GM11168 (cell line): Measurements from ENCODE around the gene TRPC4.

Experiments
- in situ Hi-C: fragments of 300-500 bp; cut with MboI; formaldehyde crosslinking; loops from one replicate; pipeline ENCODE4 v1.12.0; 2022; ENCODE audit warnings: low sequenced_read_pairs; ENCODE audit not compliant: unreplicated experiment

Gene TRPC4

DNA sequence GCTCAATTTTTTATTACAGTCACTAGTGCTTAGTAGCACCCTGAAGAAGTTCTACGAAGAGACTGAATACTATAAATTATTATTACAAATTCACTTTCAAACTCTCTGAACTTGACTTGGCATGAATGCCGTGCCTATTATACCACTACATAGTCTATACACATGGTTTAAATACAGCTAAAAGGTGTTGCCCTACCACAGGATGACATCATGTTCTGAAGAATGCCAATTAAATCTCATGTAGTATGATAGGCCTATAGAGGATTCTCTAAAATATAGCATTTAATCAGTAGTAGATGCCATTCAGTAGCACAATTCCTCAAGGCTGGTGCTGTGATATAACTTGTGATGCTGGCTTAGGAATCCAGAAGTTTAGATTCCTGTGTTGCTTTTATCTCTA is 254.3 kb downstream of the TRPC4 start:
- in situ Hi-C loops: no loop called here

GRCh38 chr13:37613638-37614037 is 255.9 kb downstream of the TRPC4 start:
- in situ Hi-C loops: no loop called here

DNA sequence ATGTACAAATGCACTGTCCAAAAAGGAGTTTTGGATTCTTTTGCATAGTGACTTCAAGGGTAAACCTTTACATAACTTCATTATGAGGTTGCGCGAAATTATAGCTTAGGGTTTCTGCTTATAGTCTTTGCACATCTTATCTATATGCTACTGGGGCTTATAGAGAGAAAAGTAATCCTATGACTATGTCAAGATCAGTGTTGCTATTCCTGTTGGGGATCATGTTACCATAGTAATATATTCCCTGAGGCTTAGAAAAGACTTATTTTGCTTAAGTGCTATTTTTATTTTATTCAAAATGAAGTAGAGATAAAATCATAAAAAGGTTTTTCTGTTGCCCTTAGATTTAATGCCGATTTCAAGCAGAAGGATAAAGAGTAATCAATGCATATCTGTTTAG is 256.3 kb downstream of the TRPC4 start:
- in situ Hi-C loops: no loop called here

GRCh38 chr13:37608750-37609339 is 260.7 kb downstream of the TRPC4 start:
- in situ Hi-C loops: no loop called here

GRCh38 chr13:37602733-37603381 is 266.7 kb downstream of the TRPC4 start:
- in situ Hi-C loops: no loop called here

GRCh38 chr13:37601648-37602440 is 267.7 kb downstream of the TRPC4 start:
- in situ Hi-C loops: no loop called here

DNA sequence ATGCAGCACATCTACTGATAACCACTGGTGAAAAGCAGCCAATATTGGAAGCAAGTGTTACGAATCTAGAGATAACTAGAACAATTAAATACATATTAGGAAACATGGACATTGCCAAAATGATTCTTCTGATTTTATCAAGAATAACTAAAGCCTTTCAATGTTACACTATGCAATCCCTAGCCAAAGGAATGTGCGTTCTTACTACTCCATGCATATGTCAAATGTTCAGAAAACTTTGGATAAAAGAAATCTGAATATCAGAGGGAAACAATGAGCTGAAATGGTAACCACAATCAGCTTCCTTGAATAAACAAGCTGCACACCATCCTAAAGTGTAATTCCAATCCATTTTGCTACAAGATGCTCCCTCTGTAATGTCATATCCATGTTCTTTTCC is 270.1 kb downstream of the TRPC4 start:
- in situ Hi-C loops: loop anchor here (25.0 kb wide), 1 partner anchor 487 kb away; the partner anchor contains the start of gene CSNK1A1L

- in situ Hi-C loops: loop anchor here (25.0 kb wide), 1 partner anchor 486 kb away; the partner anchor contains the start of gene CSNK1A1L
Measured at GRCh38 chr13:37598597-37598996, 271.0 kb downstream of the TRPC4 start, which contains the start of gene POSTN. POSTN (minus strand) TSS chr13:37598768; CDS start chr13:37598726, 42 bp downstream.

DNA sequence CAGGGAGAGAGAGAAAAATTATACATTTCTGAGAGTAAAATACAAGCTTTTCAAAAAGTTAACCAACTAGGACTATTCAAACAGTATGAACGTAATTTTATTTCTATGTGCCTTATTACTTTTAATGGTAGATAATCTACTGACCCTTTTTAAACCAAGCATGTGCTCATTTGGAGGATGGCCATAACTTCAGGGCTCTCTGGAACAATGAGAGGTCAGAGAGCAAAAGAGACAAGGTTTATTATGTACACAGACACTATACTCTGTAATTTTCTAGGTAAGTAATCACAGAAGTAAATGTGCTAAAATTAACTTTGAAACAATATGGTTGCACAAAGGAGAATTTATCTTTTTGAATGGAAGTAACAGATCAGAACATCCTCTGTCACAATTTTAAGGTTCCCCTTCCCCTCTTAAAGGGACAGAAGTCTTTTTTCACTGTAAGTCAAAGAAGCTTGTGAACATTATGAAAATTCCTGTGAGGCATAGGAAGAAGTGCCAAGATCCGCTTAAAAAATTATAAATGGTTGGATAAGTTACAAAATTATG is 272.0 kb downstream of the TRPC4 start:
- in situ Hi-C loops: loop anchor here (25.0 kb wide), 1 partner anchor 485 kb away; the partner anchor contains the start of gene CSNK1A1L

DNA sequence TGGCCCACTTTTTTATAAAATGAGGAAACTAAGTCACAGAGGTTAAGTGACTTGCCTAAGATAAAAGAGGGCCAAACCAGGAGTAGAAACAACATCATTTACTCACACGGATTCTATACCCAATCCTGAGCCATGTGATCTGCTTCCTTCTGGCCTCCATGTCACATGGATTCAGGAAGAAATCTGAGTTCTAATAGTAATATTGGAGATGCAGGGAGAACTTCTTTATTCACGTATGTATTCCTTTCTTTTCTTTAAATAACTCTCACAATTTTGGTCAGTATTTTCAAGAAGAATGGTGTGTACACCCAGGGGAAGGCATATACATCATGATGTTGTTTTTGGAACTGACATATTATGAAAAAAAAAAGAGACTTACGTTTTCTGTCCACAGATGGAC is 272.8 kb downstream of the TRPC4 start:
- in situ Hi-C loops: loop anchor here (25.0 kb wide), 1 partner anchor 485 kb away; the partner anchor contains the start of gene CSNK1A1L

DNA sequence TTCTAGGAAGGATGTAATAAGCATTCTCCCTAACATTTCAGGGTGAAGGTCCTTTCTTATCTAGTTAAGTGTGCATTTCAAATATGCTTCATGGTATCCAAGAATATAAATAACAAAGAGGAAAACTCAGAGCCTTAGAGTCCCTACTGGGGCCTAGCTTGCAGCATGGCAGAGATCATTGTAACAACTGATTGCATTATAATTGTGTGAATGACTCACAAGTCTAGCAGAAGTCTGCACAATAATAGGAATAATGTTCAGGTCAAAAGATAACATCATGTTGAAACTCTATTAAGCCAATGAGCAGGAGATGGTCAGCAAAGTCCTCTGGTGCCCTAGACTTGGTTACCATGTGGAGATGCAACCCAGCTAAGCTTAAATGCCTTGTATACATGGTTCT is 274.4 kb downstream of the TRPC4 start:
- in situ Hi-C loops: loop anchor here (25.0 kb wide), 1 partner anchor 483 kb away; the partner anchor contains the start of gene CSNK1A1L

DNA sequence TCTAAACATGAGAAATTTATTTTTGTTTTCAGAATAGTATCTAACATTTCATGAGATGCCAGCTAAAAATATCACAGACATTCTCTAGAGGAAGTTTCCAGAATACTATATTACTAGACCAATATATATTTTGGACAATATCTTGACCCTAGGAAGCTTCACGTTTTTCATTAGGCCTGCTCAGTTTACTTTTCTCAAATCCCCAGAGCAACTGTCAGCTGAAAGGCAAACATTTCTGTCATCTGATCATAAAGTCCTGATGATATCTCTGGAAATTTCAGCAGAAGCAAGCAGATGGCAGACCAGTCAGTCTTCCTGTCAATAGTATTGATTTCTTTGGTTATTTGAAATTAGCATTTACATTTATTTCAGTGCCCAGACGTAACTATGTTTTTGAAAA is 275.0 kb downstream of the TRPC4 start:
- in situ Hi-C loops: loop anchor here (25.0 kb wide), 1 partner anchor 482 kb away; the partner anchor contains the start of gene CSNK1A1L

- in situ Hi-C loops: loop anchor here (25.0 kb wide), 1 partner anchor 477 kb away; the partner anchor contains the start of gene CSNK1A1L
Measured at GRCh38 chr13:37589381-37589780, 280.2 kb downstream of the TRPC4 start.

DNA sequence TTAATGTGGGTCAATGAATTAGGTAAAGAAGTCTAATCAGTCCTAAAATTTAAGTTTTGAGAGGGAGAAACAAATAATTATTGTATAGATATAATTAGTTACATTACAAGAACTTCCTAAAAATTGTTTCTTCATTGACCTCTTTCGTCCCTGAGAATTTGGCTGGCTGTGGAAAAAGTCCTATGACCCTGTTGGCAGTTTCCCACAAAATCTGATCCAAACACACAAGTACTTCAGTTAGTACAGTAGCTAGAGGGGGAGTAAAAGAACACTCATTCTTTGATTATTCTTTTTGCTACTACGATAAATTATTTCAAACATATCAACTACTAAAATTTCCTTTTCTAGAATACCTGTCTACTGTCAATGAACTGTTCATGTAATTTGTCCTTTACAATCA is 282.3 kb downstream of the TRPC4 start:
- in situ Hi-C loops: loop anchor here (25.0 kb wide), 1 partner anchor 475 kb away; the partner anchor contains the start of gene CSNK1A1L
